Activated naive CD8-positive, alpha-beta T cell treated with anti-CD3 and anti-CD28 coated beads, Interleukin-2, amount 10 ng/mL, durations not matched to agents 7 days and 5 days (primary cell): ENCODE results near the gene KCNMB1. TPM values are rescaled to one million over a fixed set of nuclear protein-coding genes. Genes with fewer than 3 reads are reported as not detected.
"Not testable (repeated sequence)": the region's sequence is repeated elsewhere in the genome, so short reads cannot be mapped to it uniquely, and the experiment has no call there.

Experiments
- ATAC-seq: fragments of 150-1000 bp; cut with Tn5 transposase; one replicate; pipeline ENCODE4 v1.10.0; 2021; ENCODE audit warnings: low read depth, moderate library complexity
- POLR2A ChIA-PET: fragments of 350-600 bp; sonication (Branson Sonifier 250); formaldehyde crosslinking; loops from one replicate; lab custom pipeline; 2021; ENCODE audit warnings: antibody characterized with exemption; lab: Charles Lee
- DNase-seq: peaks from one replicate; pipeline ENCODE4 v3.0.0; 2021
- H3K27ac Mint-ChIP-seq: one replicate; pipeline ENCODE4 v1.8.0; 2022; ENCODE audit warnings: mild to moderate bottlenecking, mixed read lengths
- H3K27me3 Mint-ChIP-seq: one replicate; pipeline ENCODE4 v1.8.0; 2022; ENCODE audit warnings: mild to moderate bottlenecking, moderate library complexity, mixed read lengths
- H3K36me3 Mint-ChIP-seq: one replicate; pipeline ENCODE4 v1.8.0; 2021; ENCODE audit warnings: mild to moderate bottlenecking, mixed read lengths
- H3K4me1 Mint-ChIP-seq: one replicate; pipeline ENCODE4 v1.8.0; 2021; ENCODE audit warnings: mixed read lengths
- H3K4me3 Mint-ChIP-seq: one replicate; pipeline ENCODE4 v1.8.0; 2022; ENCODE audit warnings: mild to moderate bottlenecking, moderate library complexity, mixed read lengths
- H3K9me3 Mint-ChIP-seq: one replicate; pipeline ENCODE4 v1.8.0; 2021; ENCODE audit warnings: mixed read lengths
- total RNA-seq, 2 experiments: library from RNA; stranded (reverse); gene quantifications; one replicate each; pipeline ENCODE4 v1.2.3, GENCODE V29; 2021

KCNMB1 gene
- total RNA-seq, 2 experiments from 2014 or later, result not detected

DNA sequence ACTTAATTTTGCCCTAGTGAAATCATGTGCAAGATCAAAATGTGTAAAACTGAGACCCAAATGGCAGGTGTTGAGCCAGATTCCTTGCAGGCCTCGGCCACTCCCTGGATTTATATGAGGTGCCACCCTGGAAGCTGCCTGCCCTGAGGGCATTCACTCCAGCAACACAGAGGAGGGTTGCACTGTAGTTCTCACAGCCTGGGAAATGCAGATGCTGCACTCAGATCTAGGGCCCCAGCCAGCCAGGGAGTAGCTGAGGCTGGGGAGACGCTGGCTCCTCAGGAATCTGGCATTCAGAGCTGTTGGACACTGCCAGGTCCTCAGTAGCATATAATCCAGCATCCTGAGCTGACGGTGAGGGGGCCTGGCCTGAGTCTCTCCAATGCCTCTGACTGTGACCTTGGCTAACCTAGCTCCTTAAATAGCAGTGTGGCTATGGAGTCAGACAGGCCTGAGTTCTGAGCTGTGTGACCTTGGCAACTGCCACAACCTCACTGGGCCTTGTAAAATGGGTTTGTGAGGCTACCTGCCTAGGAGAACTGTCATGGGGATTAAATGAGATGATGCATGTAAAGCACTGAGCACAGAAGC lies 8.7 kb downstream of the KCNMB1 start:
- ATAC-seq (no peak), DNase-seq (no peak)
- Mint-ChIP-seq H3K36me3 (no peaks in the 10 kb centered on the region), H3K4me3 (no peak overlapping the region), H3K27me3 (peaks cover 4% of the 10 kb centered on the region), H3K27ac (no peak overlapping the region), H3K9me3 (no peaks in the 10 kb centered on the region), H3K4me1 (no peaks in the 10 kb centered on the region)
- POLR2A ChIA-PET, result no interaction called here

DNA sequence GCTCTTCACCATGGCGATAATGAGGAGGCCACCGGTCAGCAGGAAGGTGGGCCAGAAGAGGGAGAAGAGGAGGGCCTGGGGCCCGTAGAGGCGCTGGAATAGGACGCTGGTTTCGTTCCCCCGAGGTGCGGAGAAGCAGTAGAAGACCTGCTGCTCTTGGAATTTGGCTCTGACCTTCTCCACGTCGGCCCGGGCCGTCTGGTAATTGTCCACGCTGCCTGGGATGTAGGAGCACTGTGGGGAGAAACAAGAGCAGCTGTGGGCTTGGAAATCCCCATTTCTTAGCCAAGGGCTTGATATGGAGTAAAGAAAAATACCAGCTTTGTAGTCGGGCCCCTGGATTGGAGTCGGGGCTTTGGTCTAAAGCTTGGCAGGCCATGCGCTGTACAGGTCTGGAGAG lies 10.4 kb downstream of the KCNMB1 start:
- Mint-ChIP-seq H3K27ac (no peak overlapping the region), H3K27me3 (peaks cover 5% of the 10 kb centered on the region), H3K36me3 (no peaks in the 10 kb centered on the region), H3K4me1 (no peaks in the 10 kb centered on the region), H3K9me3 (no peaks in the 10 kb centered on the region), H3K4me3 (no peak overlapping the region)
- ATAC-seq (no peak), DNase-seq (no peak)
- POLR2A ChIA-PET, result no interaction called here

DNA sequence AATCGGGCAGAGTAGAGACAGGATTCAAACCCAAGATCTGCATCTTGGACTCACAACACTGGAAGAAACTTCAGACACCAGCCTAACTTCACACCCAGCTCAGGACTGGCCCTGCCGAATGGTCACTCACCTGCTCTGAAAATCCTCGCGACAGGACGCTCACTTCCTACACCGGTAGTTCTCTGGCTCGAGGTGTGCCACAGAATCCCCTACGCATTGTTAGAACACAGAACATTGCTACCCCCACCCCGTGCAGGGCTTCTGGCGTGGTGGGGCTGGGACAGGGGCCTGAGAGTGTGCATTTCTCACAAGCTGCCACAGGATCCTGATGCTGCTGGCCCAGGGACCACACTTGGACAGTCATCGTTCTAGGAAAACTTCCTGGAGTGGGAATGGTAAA lies 12.1 kb downstream of the KCNMB1 start:
- Mint-ChIP-seq H3K4me1 (no peaks in the 10 kb centered on the region), H3K36me3 (no peaks in the 10 kb centered on the region), H3K9me3 (no peaks in the 10 kb centered on the region), H3K27ac (no peak overlapping the region), H3K4me3 (no peak overlapping the region), H3K27me3 (peaks cover 9% of the 10 kb centered on the region)
- no peak for ATAC-seq
- POLR2A ChIA-PET, result no interaction called here
- DNase-seq, result no peak

DNA sequence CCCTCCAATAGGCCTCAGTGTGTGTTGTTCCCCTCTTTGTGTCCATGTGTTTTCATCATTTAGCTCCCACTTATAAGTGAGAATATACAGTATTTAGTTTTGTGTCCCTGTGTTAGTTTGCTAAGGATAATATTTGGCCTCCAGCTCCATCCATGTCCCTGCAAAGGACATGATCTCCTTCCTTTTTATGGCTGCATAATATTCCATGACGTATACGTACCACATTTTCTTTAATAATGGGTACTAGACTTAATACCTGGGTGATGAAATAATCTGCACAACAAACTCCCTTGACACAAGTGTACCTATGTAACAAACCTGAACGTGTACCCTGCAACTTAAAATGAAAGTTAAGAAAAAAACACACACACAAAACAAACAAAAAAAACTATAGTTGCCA lies 12.6 kb downstream of the KCNMB1 start:
- H3K36me3 Mint-ChIP-seq, H3K27ac Mint-ChIP-seq, POLR2A ChIA-PET, H3K4me1 Mint-ChIP-seq, ATAC-seq, H3K9me3 Mint-ChIP-seq, H3K4me3 Mint-ChIP-seq, DNase-seq: not testable (repeated sequence)
- H3K27me3 Mint-ChIP-seq, result peaks cover 12% of the 10 kb centered on the region

DNA sequence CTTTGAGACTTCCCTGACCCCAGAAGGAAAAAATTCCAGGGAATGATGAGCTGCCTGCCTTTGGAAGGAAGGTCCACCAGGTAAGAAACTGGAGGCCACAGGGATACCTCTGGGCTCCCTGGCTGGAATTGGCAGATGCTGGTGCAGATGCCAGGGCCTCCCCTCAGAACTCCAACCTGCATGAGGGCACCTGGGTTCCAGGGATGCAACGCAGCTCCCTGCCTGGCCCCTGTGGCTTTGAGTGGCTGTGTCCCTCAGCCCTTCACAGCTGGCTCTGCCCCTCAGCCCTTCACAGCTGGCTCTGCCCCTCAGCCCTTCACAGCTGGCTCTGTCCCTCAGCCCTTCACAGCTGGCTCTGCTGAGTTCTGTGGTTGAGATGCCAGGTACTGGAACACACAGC lies 13.9 kb downstream of the KCNMB1 start:
- Mint-ChIP-seq H3K4me1 (no peaks in the 10 kb centered on the region), H3K27ac (no peak overlapping the region), H3K9me3 (no peaks in the 10 kb centered on the region), H3K4me3 (no peak overlapping the region), H3K27me3 (peaks cover 12% of the 10 kb centered on the region), H3K36me3 (no peaks in the 10 kb centered on the region)
- POLR2A ChIA-PET, result no interaction called here
- no peak for ATAC-seq
- no peak for DNase-seq

DNA sequence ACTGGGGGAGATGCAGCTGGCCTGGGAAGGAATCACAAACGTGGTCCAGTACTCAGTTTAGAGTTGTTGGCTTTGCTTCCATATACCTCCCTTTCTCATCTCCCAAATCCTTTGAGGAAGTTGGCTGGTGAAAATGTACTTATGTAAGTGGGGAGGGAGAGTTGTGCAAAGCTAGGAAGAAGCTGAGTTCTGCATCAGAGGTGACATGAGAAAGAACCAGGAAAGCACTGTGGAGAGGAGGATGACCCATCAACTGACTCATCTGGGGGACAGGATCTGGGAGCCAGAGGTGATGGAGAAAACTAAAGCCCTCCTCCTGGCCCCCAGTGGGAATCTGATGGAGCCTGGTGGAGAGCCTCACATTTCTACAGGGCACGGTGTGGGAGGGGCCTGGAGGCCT lies 16.2 kb downstream of the KCNMB1 start:
- ATAC-seq (no peak), DNase-seq (no peak)
- no peaks in the 10 kb centered on the region for H3K4me1 Mint-ChIP-seq

DNA sequence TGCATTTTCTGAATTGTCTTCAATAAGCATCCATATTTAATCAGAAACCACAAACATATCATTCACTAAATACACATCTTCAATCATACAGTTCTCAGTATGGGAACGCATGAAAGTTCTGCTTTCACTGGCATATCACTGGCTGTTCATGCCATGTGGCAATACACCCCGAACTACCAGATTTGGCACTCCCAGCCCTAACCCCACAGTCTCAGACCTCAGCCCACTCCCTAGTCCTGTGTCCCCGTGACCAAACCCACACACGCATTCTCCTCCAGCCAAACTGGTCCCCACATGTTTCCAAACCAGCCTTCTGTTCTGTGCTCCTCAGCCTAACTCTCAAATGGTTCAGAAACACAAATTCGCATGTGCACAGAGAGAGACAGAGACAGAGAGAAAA lies 20.6 kb downstream of the KCNMB1 start:
- peaks cover 19% of the 10 kb centered on the region for H3K27me3 Mint-ChIP-seq
- H3K4me3 Mint-ChIP-seq, result no peak overlapping the region
- DNase-seq (no peak), ATAC-seq (no peak)
- no peaks in the 10 kb centered on the region for H3K36me3 Mint-ChIP-seq
- no peaks in the 10 kb centered on the region for H3K4me1 Mint-ChIP-seq
- H3K9me3 Mint-ChIP-seq, result no peaks in the 10 kb centered on the region
- POLR2A ChIA-PET, result no interaction called here
- no peak overlapping the region for H3K27ac Mint-ChIP-seq

More for the DNA sequence above, 16.2 kb downstream of the KCNMB1 start:
- H3K4me3 Mint-ChIP-seq, result no peak overlapping the region
- peaks cover 20% of the 10 kb centered on the region for H3K27me3 Mint-ChIP-seq
- H3K9me3 Mint-ChIP-seq, result no peaks in the 10 kb centered on the region
- H3K27ac Mint-ChIP-seq, result no peak overlapping the region
- POLR2A ChIA-PET, result interaction anchor here (0.5 kb wide), 1 partner anchor 194 kb away, joined by 3 read pairs; no protein-coding TSS in a partner anchor
- no peaks in the 10 kb centered on the region for H3K36me3 Mint-ChIP-seq

DNA sequence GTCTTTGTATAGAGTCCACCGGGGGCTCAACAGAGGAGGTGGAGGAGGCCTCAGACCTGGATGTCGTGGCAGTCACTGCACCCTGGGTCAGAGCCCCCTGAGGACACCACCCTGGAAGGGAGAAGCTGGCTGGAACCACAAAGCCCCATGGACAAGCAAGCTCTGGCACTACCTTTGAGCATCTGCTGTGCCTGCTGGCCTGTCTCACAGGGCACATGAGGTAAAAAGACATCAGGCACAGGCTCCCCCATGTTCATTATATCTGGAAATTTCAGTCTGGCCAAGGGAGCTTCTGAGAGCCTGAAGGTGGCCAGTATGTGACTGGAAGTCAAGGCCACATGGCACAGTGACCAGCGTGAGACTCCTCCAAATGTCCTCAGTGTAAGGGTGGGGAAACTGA lies 22.9 kb downstream of the KCNMB1 start:
- Mint-ChIP-seq H3K4me1 (no peaks in the 10 kb centered on the region), H3K4me3 (no peak overlapping the region), H3K27ac (no peak overlapping the region), H3K36me3 (no peaks in the 10 kb centered on the region), H3K9me3 (no peaks in the 10 kb centered on the region), H3K27me3 (peaks cover 11% of the 10 kb centered on the region)
- DNase-seq (no peak), ATAC-seq (no peak)
- POLR2A ChIA-PET, result no interaction called here

DNA sequence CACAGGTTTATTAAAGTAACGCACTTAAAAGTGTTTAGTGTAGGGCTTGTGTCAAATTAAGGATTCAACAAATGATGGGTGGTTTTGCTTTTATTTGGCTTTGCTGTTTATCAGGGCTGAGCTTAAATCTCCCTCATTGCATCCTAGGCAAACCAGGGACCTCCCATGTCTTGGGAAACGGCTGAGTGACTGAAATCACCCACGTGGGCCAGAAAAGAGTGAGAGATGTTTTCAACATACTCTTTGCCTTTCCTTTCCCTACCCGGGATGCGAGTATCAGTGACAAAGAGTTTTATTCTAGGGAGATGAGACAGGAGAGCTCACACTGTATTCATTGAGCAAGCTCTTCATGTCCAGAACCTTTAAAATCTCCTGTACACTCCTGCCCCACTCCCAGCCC lies 23.3 kb downstream of the KCNMB1 start:
- Mint-ChIP-seq H3K27me3 (peaks cover 11% of the 10 kb centered on the region), H3K27ac (no peak overlapping the region), H3K9me3 (no peaks in the 10 kb centered on the region), H3K4me3 (no peak overlapping the region), H3K36me3 (no peaks in the 10 kb centered on the region), H3K4me1 (no peaks in the 10 kb centered on the region)
- no peak for ATAC-seq
- no peak for DNase-seq
- POLR2A ChIA-PET, result no interaction called here

DNA sequence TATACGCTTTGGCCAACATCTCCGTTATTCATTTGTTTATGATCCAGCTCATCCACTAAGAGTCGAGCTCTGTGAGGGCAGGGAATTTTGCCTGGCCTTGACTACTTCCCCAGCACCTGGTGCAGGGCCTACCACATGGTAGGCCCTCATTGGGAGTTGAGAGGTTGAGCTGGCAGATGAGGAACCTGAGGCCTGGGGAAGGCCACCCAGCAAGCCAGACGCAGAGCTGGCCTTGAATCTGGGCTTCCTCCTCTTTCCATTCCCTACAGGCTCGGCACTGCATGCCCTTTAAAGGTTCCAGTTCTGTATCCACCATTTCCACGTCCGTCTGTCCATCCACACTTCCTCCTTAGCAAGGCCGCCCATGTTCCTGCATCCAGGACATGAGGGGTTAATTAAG lies 24.2 kb downstream of the KCNMB1 start:
- Mint-ChIP-seq H3K4me1 (no peaks in the 10 kb centered on the region), H3K36me3 (no peaks in the 10 kb centered on the region), H3K27me3 (peaks cover 11% of the 10 kb centered on the region), H3K4me3 (no peak overlapping the region), H3K27ac (no peak overlapping the region), H3K9me3 (no peaks in the 10 kb centered on the region)
- DNase-seq (no peak), ATAC-seq (no peak)
- POLR2A ChIA-PET, result no interaction called here

DNA sequence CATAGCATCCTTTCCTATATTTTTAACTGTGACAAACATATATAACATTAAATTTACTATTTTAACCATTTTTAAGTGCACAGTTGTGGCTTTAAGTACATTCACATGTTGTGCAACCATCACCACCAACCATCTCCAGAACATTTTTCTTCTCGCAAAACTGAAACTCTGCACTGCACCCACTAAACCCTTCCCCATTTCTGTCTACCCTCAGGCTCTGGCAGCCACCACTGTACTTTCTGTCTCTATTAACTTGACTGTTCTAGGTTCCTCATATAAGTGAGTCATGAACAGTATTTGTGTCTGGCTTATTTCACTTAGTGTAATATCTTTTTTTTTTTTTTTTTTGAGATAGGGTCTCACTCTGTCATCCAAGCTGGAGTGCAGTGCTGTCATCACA lies 25.5 kb downstream of the KCNMB1 start:
- H3K27me3 Mint-ChIP-seq, result peaks cover 7% of the 10 kb centered on the region
- H3K4me3 Mint-ChIP-seq, result no peak overlapping the region
- no peaks in the 10 kb centered on the region for H3K9me3 Mint-ChIP-seq
- POLR2A ChIA-PET, result no interaction called here
- DNase-seq, result no peak
- H3K27ac Mint-ChIP-seq, result peak overlapping the region; percentile 50
- no peak for ATAC-seq
- no peaks in the 10 kb centered on the region for H3K36me3 Mint-ChIP-seq
- no peaks in the 10 kb centered on the region for H3K4me1 Mint-ChIP-seq

DNA sequence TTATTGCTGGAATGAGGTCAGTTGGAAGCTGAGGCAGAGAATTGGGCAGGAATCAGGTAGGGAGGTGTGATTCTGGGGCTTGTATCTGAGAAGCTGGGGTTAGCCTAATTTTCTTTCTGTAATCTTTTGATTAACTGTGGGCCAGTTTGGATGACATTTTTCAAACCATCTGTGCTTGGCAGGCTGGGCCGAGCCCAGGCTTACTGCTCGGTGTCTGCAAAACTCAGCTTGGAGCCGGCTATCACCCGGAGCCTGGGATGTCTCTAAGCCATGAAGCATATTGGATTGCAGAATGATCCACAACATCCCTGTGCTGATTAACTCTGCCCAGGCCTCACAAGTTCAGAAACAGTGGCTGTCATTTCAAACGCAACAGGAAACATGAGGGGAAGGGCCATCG lies 26.5 kb downstream of the KCNMB1 start:
- POLR2A ChIA-PET, result no interaction called here
- no peak overlapping the region for H3K4me3 Mint-ChIP-seq
- no peak overlapping the region for H3K27ac Mint-ChIP-seq
- peaks cover 3% of the 10 kb centered on the region for H3K27me3 Mint-ChIP-seq
- DNase-seq, result no peak
- no peak for ATAC-seq
- no peaks in the 10 kb centered on the region for H3K4me1 Mint-ChIP-seq
- H3K9me3 Mint-ChIP-seq, result no peaks in the 10 kb centered on the region
- no peaks in the 10 kb centered on the region for H3K36me3 Mint-ChIP-seq

DNA sequence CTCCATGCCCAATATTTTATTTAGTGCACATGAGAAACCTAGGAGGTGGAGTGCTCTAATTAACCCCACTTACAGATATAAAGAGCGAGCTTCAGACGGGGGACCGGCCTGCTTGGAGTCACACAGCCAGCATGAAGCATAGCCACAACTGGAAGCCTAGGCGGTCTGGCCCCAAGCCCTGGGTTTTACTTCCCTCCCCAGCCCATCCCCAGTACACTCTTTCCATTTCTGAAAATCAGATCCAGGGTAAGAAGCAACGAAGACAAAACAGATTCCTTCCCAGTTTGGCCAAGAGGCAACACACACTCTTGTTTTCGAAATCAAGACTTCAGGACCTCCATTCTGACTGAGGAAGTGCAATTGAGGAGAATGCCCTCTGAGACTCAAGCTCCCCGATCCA lies 27.1 kb downstream of the KCNMB1 start:
- H3K4me3 Mint-ChIP-seq, result no peak overlapping the region
- H3K36me3 Mint-ChIP-seq, result no peaks in the 10 kb centered on the region
- H3K27me3 Mint-ChIP-seq, result peaks cover 3% of the 10 kb centered on the region
- POLR2A ChIA-PET, result no interaction called here
- no peak for DNase-seq
- no peaks in the 10 kb centered on the region for H3K4me1 Mint-ChIP-seq
- H3K9me3 Mint-ChIP-seq, result no peaks in the 10 kb centered on the region
- ATAC-seq, result no peak
- H3K27ac Mint-ChIP-seq, result no peak overlapping the region

DNA sequence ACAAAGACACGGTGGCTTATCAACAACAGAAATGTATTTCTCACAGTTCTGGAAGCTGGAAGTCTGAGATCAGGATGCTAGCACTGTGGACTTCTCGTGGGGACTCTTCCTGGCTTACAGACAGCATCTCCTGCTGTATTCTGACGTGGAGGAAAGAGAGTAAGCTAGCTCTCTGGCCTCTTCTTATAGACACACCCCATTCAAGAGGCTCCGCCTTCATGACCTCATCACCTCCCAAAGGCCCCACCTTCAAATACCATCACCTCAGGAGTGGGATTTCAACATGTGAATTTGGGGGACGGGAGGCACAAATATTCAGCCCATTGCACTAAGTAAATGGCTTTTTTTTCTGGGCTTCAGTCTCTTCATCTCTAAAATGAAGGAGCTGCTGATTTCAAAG lies 27.6 kb downstream of the KCNMB1 start:
- no peak overlapping the region for H3K4me3 Mint-ChIP-seq
- no peaks in the 10 kb centered on the region for H3K9me3 Mint-ChIP-seq
- no peaks in the 10 kb centered on the region for H3K36me3 Mint-ChIP-seq
- H3K27me3 Mint-ChIP-seq, result no peaks in the 10 kb centered on the region
- DNase-seq (no peak), ATAC-seq (no peak)
- H3K27ac Mint-ChIP-seq, result no peak overlapping the region
- POLR2A ChIA-PET, result no interaction called here
- no peaks in the 10 kb centered on the region for H3K4me1 Mint-ChIP-seq

DNA sequence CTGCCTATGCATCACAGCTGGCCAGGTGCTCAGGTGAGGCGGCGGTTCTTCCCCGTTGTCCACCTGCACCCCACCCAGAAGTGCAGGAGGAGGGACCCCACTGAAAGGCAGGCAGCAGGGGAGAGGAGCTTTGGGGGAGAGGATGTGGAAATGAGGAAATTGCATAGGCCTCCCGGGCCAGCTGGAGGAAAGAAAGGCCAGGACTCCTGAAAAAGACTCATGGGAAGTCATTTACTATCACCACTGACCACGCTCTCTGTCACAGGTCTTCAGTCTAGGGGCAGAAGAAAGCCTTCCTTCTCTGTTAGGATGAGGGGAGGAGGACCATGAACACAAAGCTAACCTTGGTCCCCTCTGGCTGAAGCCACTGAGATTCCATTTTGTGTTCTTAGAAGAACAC lies 28.1 kb downstream of the KCNMB1 start:
- no peak overlapping the region for H3K27ac Mint-ChIP-seq
- no peaks in the 10 kb centered on the region for H3K4me1 Mint-ChIP-seq
- DNase-seq (no peak), ATAC-seq (no peak)
- H3K9me3 Mint-ChIP-seq, result no peaks in the 10 kb centered on the region
- no peaks in the 10 kb centered on the region for H3K27me3 Mint-ChIP-seq
- H3K4me3 Mint-ChIP-seq, result no peak overlapping the region
- no peaks in the 10 kb centered on the region for H3K36me3 Mint-ChIP-seq
- POLR2A ChIA-PET, result no interaction called here
